Posterior cingulate gyrus (tissue), 11 donors: Measurements from ENCODE around the gene MGAT4B.
A peak's percentile ranks its signal among the peaks of the same experiment; 100 is the strongest.

Experiments used
- DNase-seq, 10 donors: peaks; one replicate each; pipeline versions ENCODE4 v3.0.0 to v3.0.0-alpha.2; 2020 to 2021; ENCODE audit warnings: mixed read lengths in 3 of 10
- intact Hi-C: fragments of 100-400 bp; cut with DNase I; formaldehyde crosslinking; loops from one replicate; pipeline ENCODE4 v1.15.1; 2023

The MGAT4B gene

DNA sequence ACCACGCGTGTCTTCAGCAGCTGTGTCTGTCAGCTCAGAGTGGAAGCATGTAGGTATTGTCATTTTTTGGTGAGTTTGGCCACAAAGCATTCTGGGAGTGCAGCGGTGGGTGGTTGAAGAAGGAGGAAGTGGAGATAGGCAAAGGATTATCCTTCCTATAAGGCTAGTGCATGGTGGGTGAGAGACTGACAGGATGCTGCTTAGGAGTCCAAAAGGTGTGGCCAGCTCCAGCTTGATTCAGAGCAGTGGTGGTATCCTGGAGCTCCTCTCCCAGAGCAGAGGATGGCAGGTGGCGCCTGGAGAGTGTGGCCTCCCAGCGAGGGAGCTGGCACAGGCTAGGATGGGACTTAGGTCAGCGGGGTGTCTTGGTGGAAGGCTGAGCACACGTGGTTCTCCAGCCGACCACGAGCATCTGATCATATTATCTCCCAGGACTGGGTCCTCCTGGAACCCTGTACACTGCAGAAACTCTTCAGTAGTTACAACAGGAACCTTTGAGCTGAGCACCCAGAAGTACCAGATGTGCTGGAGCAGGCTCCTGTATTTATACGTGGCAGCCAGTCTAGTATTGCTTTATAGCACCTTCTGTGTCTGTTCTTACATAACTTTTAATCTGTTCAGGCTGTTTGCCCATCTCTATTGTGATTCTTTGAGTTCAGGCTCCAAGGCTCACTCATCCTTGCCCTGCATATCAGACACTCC lies 44.4 kb downstream of the MGAT4B start:
- DNase-seq, result peak in 1 of 10 donors; percentile 69
- intact Hi-C loops, result loop anchor here (5.0 kb wide), 1 partner anchor 35 kb away; no protein-coding TSS in a partner anchor

DNA sequence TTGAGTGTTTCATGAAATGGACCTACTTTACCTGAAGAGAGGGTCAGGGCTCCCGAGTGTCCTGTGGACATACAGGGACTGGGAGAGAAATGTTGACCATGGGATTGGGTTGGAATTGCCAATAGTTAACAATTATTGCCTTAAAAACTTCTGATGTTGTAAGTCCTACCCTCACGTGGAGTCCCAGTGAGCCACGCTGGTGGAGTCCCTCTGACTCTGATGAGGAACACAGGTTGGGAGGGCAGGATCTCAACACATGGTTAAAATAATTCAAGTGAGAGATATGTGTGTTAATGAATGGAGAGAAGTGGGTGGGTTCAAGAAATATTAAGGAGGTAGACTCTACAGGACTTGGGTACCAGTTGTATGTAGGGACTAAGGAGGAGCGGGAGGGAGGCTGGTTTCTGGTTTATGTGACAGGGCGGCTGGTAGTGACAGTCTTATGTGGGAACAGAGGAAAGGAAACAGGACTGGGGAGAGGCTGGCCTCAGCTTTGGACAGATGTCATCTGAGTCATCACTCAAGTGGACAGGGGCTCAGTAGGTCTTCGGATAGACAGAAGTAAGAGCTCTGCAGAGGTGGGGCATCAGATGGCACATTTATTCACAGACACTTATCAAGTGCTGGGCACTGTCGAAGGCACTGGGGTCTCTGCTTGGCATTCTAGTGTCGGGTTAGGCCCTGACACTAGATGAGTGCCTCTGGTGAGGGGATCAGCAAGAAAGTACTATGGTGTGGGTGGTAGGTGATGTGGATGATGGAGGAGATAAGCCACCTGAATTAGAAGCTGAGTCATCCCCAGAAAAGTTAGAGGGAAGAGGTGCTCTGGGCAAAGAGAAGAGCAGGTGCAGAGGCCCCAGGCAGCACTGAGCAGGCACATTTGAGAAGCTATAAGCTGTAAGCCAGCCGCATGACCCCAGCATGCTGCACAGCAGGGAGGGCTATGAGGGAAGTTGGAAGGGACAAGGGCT lies 46.8 kb downstream of the MGAT4B start:
- DNase-seq, result peak in 2 of 10 donors; percentile 37 to 43
- intact Hi-C loops, result loop anchor here (5.0 kb wide), 1 partner anchor 37 kb away; no protein-coding TSS in a partner anchor

DNA sequence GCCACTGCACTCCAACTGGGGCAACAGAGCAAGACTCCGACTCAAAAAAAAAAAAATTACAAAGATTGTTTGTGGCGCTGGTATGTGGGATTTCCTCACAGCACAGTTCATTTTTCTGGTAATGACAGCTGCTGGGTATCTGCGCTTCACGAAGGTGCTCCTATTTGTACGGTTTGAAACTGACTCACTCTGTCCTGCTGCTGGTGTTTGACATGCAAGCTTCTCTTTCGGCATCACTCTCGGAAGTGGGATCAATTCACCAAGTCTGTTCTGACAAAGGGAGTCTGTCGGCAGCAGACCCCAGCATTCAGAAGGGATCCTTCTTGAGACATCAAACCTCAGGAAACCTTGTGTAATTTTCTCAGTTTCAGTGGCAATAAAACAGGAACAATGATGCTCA lies 47.7 kb downstream of the MGAT4B start:
- no peak for DNase-seq
- intact Hi-C loops, result loop anchor here (1.0 kb wide), 1 partner anchor 32 kb away; no protein-coding TSS in a partner anchor

DNA sequence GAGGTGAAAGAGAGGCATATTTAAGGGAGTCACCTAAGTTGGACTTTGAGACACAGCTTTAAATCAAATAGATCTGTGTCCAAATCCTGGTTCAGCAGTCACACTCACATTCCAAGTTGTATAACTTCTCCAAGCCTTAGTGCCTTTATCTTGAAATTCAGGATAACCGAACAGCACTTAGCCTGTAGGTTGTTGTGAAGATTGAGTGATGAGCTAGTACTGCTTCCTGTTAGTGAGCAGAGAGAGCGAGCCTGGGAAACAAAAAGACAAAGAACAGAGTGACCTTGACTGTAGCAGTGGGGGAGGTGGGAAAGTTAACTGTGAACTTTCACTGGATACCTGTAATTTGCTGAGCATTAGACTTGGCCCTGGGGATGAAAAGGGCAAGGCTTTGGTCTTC lies 51.6 kb downstream of the MGAT4B start:
- no peak for DNase-seq
- intact Hi-C loops, result no loop called here

DNA sequence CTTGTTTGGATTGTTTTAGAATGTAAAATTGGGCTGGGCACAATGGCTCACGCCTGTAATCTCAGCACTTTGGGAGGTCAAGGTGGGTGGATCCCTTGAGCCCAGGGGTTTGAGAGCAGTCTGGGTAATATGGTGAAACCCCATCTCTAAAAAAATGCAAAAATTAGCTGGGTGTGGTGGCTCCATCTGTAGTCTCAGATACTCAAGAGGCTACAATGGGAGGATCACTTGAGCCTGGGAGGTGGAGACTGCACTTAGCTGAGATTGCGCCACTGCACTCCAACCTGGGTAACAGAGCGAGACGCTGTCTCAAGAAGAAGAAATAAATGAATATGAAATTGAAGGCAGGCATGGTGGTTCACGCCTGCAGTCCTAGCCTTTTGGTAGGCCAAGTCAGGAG lies 52.7 kb downstream of the MGAT4B start:
- DNase-seq, result peak in 1 of 10 donors; percentile 14
- intact Hi-C loops, result no loop called here

DNA sequence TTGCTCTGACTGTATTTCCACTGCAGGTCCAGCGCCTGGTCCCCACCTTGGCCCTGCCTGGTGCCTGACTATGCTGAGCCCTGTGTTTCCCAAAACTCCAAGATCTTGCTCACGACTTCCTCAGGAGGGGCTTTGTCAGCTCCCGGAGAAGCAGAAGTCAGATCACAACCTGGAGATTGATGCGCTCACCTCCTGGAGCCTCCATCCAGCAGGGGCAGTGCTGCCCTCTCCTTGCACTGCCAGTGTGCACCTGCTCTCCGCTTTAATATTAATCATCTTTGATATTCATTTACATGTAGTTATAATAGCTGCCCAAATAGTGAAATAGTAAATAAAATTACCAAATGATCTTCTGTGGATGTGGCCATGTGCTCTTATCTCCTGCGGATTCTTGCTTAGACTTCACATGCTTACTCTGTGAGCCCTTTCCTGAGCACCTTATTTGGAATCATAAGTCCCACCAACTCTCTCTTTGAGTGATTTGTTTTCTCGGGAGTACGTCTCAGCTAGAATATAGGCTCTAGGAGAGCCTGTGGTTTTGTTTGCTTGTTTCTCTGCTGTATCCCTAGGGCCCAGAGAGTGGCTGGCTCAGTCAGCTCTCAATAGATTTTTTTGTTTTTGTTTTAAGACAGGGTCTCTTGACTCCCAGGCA lies 56.7 kb downstream of the MGAT4B start:
- intact Hi-C loops, result no loop called here
- DNase-seq, result no peak

DNA sequence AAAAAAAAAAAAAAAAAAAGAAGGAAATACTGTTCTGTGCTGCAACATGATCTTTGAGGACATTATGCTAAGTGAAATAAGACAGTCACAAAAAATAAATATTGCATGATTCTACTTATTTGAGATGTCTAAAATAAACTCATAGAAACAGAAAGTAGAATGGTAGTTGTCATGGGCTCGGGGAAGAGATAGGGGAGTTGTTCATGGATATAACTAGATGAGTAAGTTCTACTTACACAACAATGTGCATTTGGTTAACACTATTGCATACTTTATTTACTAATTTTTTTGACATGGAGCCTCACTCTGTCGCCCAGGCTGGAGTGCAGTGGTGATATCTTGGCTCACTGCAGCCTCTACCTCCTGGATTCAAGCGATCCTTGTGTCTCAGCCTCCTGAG lies 58.9 kb downstream of the MGAT4B start:
- intact Hi-C loops, result no loop called here

More for the DNA sequence above, 58.9 kb downstream of the MGAT4B start:
- no peak for DNase-seq
